ENCODE results near the gene KRTAP1-3.

GRCh38 chr17:40984226-40984625 lies 50.4 kb downstream of the KRTAP1-3 start, which contains the start of gene KRT40:
- no peak for TF ChIP-seq CTCF (conservative IDR thresholded peaks at IDR 0.05)
- no peak for TF ChIP-seq ZFX (IDR thresholded peaks at IDR 0.05)
